GM18498 (cell line): Measurements from ENCODE around the gene ZNF276.

ENCODE experiments used
- ATAC-seq: cut with Tn5 transposase; IDR thresholded peaks from one replicate; pipeline ENCODE4 v1.9.1; 2021; ENCODE audit warnings: mild to moderate bottlenecking, moderate library complexity; ENCODE audit not compliant: unreplicated experiment

The ZNF276 gene

GRCh38 chr16:89732918-89733242 is 11.5 kb downstream of the ZNF276 start:
- no peak for ATAC-seq

- no peak for ATAC-seq
Measured at GRCh38 chr16:89733322-89733721, 12.0 kb downstream of the ZNF276 start.

- no peak for ATAC-seq
Measured at GRCh38 chr16:89733792-89734191, 12.5 kb downstream of the ZNF276 start.

GRCh38 chr16:89736554-89736953 is 15.2 kb downstream of the ZNF276 start:
- ATAC-seq, result no peak

GRCh38 chr16:89737341-89738071 is 16.2 kb downstream of the ZNF276 start:
- no peak for ATAC-seq

- ATAC-seq, result no peak
Measured at GRCh38 chr16:89738072-89738377, 16.7 kb downstream of the ZNF276 start.

GRCh38 chr16:89738538-89739317 is 17.4 kb downstream of the ZNF276 start:
- ATAC-seq, result no peak

- no peak for ATAC-seq
Measured at GRCh38 chr16:89739383-89739782, 18.0 kb downstream of the ZNF276 start.

- no peak for ATAC-seq
Measured at GRCh38 chr16:89741342-89742014, 20.1 kb downstream of the ZNF276 start.

GRCh38 chr16:89742948-89743347 is 21.6 kb downstream of the ZNF276 start:
- no peak for ATAC-seq

GRCh38 chr16:89744813-89745212 is 23.5 kb downstream of the ZNF276 start:
- no peak for ATAC-seq

- ATAC-seq, result no peak
Measured at GRCh38 chr16:89746043-89746442, 24.7 kb downstream of the ZNF276 start.

GRCh38 chr16:89748076-89748475 is 26.7 kb downstream of the ZNF276 start:
- ATAC-seq, result no peak

- no peak for ATAC-seq
Measured at GRCh38 chr16:89748921-89749320, 27.6 kb downstream of the ZNF276 start.

- ATAC-seq, result no peak
Measured at GRCh38 chr16:89749637-89750036, 28.3 kb downstream of the ZNF276 start.

GRCh38 chr16:89759746-89760340 is 38.5 kb downstream of the ZNF276 start:
- ATAC-seq, result no peak

- no peak for ATAC-seq
Measured at GRCh38 chr16:89761304-89761922, 40.1 kb downstream of the ZNF276 start.

GRCh38 chr16:89764711-89765201 is 43.4 kb downstream of the ZNF276 start:
- peak; percentile 88 for ATAC-seq

- ATAC-seq, result peak; percentile 11
Measured at GRCh38 chr16:89765292-89765830, 44.0 kb downstream of the ZNF276 start.

GRCh38 chr16:89770367-89770766 is 49.0 kb downstream of the ZNF276 start:
- no peak for ATAC-seq

- no peak for ATAC-seq
Measured at GRCh38 chr16:89775223-89775622, 53.9 kb downstream of the ZNF276 start.
